Calu3 (cell line): ENCODE results near the gene PKD2L2. TPM values are rescaled to one million over a fixed set of nuclear protein-coding genes. Genes with fewer than 3 reads are reported as not detected.

ENCODE experiments used
- BruUV-seq: library from RNA; stranded (reverse); fragments of 400-500 nt; replicated peaks from 2 replicates; lab custom pipeline; 2021; lab: Mats Ljungman, UMichigan
- CTCF ChIA-PET: fragments of 300-600 bp; sonication (Branson Sonifier 250); formaldehyde crosslinking; loops from one replicate; lab custom pipeline; 2022; ENCODE audit warnings: antibody characterized with exemption; lab: Charles Lee
- DNase-seq: peaks from one replicate; pipeline ENCODE4 v3.0.0; 2022
- H3K27ac Mint-ChIP-seq: one replicate; pipeline ENCODE4 v1.8.0; 2022; ENCODE audit warnings: mixed read lengths; ENCODE audit not compliant: unreplicated experiment
- H3K27me3 Mint-ChIP-seq: one replicate; pipeline ENCODE4 v1.8.0; 2022; ENCODE audit warnings: mixed read lengths; ENCODE audit not compliant: unreplicated experiment
- H3K36me3 Mint-ChIP-seq: one replicate; pipeline ENCODE4 v1.8.0; 2022; ENCODE audit warnings: mild to moderate bottlenecking, moderate library complexity, mixed read lengths; ENCODE audit not compliant: insufficient read depth, unreplicated experiment
- H3K4me1 Mint-ChIP-seq: one replicate; pipeline ENCODE4 v1.8.0; 2022; ENCODE audit warnings: mild to moderate bottlenecking, low read depth, mixed read lengths; ENCODE audit not compliant: unreplicated experiment
- H3K4me3 Mint-ChIP-seq: one replicate; pipeline ENCODE4 v1.8.0; 2022; ENCODE audit warnings: mild to moderate bottlenecking, low read depth, moderate library complexity, mixed read lengths; ENCODE audit not compliant: unreplicated experiment
- H3K9me3 Mint-ChIP-seq: one replicate; pipeline ENCODE4 v1.8.0; 2022; ENCODE audit warnings: low read depth, mixed read lengths; ENCODE audit not compliant: unreplicated experiment
- intact Hi-C: fragments of 100-400 bp; cut with micrococcal nuclease; formaldehyde crosslinking; loops from one replicate; pipeline ENCODE4 v1.10.0; 2022; ENCODE audit not compliant: unreplicated experiment
- total RNA-seq: library from RNA; stranded (reverse); gene quantifications from 2 replicates; pipeline ENCODE4 v1.2.3, GENCODE V29; 2022
- TF ChIP-seq, protein P1 (sequence below): fragments of 200-600 bp; IDR thresholded peaks from one replicate; pipeline ENCODE4 v1.8.0; 2022; ENCODE audit warnings: antibody characterized with exemption; ENCODE audit not compliant: unreplicated experiment

Gene PKD2L2
- total RNA-seq, 1 experiment from 2014 or later = not detected

DNA sequence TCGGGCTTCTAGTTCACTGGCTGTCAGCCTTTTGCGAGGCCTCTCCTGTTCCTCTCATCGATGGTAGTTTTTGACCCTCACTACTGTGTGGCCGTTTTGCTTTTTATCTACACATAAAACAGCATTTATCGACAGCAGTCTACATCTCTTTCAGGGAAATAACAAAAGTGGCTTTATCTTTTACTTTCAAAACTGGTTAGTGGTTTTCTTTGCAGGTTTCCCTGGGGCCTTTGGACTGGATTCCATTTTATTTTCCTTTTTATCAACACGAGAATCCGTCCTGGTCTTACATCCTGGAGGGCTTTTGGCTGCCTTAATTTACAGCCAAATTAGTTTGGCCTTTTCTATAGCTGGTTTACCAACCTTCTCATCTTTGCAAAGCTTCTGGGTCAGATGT is 793 bp upstream of the PKD2L2 start:
- no peaks in the 10 kb centered on the region for H3K36me3 Mint-ChIP-seq

DNA sequence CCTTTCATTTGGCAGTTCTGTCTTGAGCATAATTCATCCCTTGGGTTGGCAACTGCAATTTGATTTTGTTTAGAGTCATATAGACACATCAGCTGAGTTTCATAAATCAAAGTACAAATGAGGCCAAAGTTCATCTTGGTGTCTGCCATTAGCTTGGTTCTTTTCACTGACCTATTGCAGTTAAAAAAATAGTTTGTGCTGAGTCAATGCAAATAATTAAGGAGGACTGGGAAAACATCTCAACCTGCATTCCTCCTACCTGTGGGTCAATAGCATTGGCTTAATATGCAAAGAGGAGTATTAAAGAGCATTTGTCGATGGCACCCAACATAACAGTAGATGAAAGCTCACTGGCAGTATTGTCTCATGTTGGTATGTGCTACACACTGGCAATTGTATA is 1.6 kb downstream of the PKD2L2 start:
- TF ChIP-seq, protein P1, sequence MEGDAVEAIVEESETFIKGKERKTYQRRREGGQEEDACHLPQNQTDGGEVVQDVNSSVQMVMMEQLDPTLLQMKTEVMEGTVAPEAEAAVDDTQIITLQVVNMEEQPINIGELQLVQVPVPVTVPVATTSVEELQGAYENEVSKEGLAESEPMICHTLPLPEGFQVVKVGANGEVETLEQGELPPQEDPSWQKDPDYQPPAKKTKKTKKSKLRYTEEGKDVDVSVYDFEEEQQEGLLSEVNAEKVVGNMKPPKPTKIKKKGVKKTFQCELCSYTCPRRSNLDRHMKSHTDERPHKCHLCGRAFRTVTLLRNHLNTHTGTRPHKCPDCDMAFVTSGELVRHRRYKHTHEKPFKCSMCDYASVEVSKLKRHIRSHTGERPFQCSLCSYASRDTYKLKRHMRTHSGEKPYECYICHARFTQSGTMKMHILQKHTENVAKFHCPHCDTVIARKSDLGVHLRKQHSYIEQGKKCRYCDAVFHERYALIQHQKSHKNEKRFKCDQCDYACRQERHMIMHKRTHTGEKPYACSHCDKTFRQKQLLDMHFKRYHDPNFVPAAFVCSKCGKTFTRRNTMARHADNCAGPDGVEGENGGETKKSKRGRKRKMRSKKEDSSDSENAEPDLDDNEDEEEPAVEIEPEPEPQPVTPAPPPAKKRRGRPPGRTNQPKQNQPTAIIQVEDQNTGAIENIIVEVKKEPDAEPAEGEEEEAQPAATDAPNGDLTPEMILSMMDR = no peak
- no peak for DNase-seq
- intact Hi-C loops = no loop called here
- CTCF ChIA-PET = no interaction called here
- no peaks in the 10 kb centered on the region for H3K9me3 Mint-ChIP-seq
- H3K36me3 Mint-ChIP-seq = no peaks in the 10 kb centered on the region
- H3K4me3 Mint-ChIP-seq = no peak overlapping the region
- BruUV-seq = no TSS peak
- H3K4me1 Mint-ChIP-seq = peaks cover 18% of the 10 kb centered on the region
- no peak overlapping the region for H3K27ac Mint-ChIP-seq
- no peaks in the 10 kb centered on the region for H3K27me3 Mint-ChIP-seq

More for the DNA sequence above, 793 bp upstream of the PKD2L2 start:
- H3K4me1 Mint-ChIP-seq = peaks cover 12% of the 10 kb centered on the region
- H3K9me3 Mint-ChIP-seq = no peaks in the 10 kb centered on the region
- BruUV-seq = no TSS peak
- peak overlapping the region; percentile 67 for H3K27ac Mint-ChIP-seq
- intact Hi-C loops = no loop called here
- H3K4me3 Mint-ChIP-seq = peak overlapping the region; percentile 66
- no peak for DNase-seq
- TF ChIP-seq, protein P1 = no peak
- CTCF ChIA-PET = interaction anchor here (0.6 to 0.8 kb wide), 3 partner anchors 11 to 25 kb away, joined by 3 read pairs; no protein-coding TSS in a partner anchor
- no peaks in the 10 kb centered on the region for H3K27me3 Mint-ChIP-seq

DNA sequence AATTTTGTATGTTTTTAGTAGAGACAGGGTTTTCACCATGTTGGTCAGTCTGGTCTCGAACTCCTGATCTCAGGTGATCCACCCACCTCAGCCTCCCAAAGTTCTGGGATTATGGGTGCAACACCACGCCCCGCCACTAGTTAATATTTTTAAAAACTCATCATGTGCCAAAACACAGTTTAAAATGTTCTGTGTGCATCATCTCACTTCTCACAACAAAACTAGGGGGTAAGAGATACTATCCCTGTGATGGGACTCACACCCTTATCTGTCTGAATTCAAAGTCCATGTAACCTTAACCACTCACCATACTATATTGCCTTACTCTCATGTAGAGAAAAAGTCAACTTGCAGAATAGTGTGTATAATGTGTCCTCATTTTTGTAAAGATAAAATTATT is 2.6 kb downstream of the PKD2L2 start:
- no peak overlapping the region for H3K27ac Mint-ChIP-seq
- BruUV-seq = no TSS peak
- no peaks in the 10 kb centered on the region for H3K27me3 Mint-ChIP-seq
- H3K36me3 Mint-ChIP-seq = no peaks in the 10 kb centered on the region
- peak; percentile 13 for DNase-seq
- H3K4me3 Mint-ChIP-seq = no peak overlapping the region
- CTCF ChIA-PET = no interaction called here
- TF ChIP-seq, protein P1 = peak; percentile 32
- H3K9me3 Mint-ChIP-seq = no peaks in the 10 kb centered on the region
- peaks cover 28% of the 10 kb centered on the region for H3K4me1 Mint-ChIP-seq
- intact Hi-C loops = no loop called here

DNA sequence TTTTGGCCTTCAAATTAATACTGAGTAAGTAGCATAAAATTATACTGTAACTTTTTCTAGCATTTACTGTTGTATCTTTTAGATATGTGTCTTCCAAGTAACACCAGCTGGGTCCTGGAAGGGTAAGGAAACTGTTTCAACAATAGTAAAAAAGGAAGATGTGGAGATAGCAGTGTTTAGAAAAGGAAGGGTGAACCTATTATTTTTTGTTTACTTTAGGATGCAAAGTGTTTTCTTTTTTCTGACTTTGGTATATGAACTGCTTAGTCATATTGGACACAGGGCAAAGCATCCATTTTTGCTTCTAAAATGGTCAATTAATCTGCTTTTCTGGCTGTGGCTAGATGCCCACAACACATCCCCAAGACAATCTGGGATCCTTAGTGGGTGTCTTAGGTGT is 5.3 kb downstream of the PKD2L2 start:
- Mint-ChIP-seq H3K27ac (no peak overlapping the region), H3K4me3 (no peak overlapping the region), H3K9me3 (no peaks in the 10 kb centered on the region), H3K4me1 (peaks cover 28% of the 10 kb centered on the region), H3K36me3 (no peaks in the 10 kb centered on the region), H3K27me3 (no peaks in the 10 kb centered on the region)
- intact Hi-C loops = no loop called here
- BruUV-seq = no TSS peak
- TF ChIP-seq, protein P1 = no peak
- no peak for DNase-seq
- CTCF ChIA-PET = interaction anchor here (1.2 kb wide), 1 partner anchor 8 kb away, joined by 4 read pairs; no protein-coding TSS in a partner anchor
